HG03521 (cell line): Measurements from ENCODE around the gene ARMH3.
A peak's percentile ranks its signal among the peaks of the same experiment; 100 is the strongest.

ENCODE experiments used
- ATAC-seq: cut with Tn5 transposase; IDR thresholded peaks from one replicate; pipeline ENCODE4 v1.9.1; 2021; ENCODE audit warnings: mild to moderate bottlenecking, moderate library complexity; ENCODE audit not compliant: unreplicated experiment

Gene ARMH3

GRCh38 chr10:101874252-101874651 lies 181.7 kb downstream of the ARMH3 start:
- no peak for ATAC-seq

- no peak for ATAC-seq
Observed at GRCh38 chr10:101867931-101868330, 188.0 kb downstream of the ARMH3 start.

- ATAC-seq, result peak; percentile 43
Observed at GRCh38 chr10:101859530-101859929, 196.4 kb downstream of the ARMH3 start.

GRCh38 chr10:101858723-101859500 lies 197.1 kb downstream of the ARMH3 start:
- ATAC-seq, result peak; percentile 58

- no peak for ATAC-seq
Observed at GRCh38 chr10:101857802-101858476, 198.0 kb downstream of the ARMH3 start.

- ATAC-seq, result no peak
Observed at GRCh38 chr10:101856626-101857025, 199.3 kb downstream of the ARMH3 start.

- no peak for ATAC-seq
Observed at GRCh38 chr10:101851411-101852116, 204.4 kb downstream of the ARMH3 start.

GRCh38 chr10:101850749-101851148 lies 205.2 kb downstream of the ARMH3 start:
- no peak for ATAC-seq

GRCh38 chr10:101848894-101849351 lies 207.1 kb downstream of the ARMH3 start:
- ATAC-seq, result no peak

- ATAC-seq, result no peak
Observed at GRCh38 chr10:101848408-101848807, 207.6 kb downstream of the ARMH3 start.

- ATAC-seq, result no peak
Observed at GRCh38 chr10:101845893-101846292, 210.1 kb downstream of the ARMH3 start.

GRCh38 chr10:101843032-101844021 lies 212.6 kb downstream of the ARMH3 start, which contains the start of gene KCNIP2:
Gene KCNIP2 (minus strand): TSS chr10:101843800. CDS start chr10:101843568, 232 bp downstream.
- ATAC-seq, result no peak

- no peak for ATAC-seq
Observed at GRCh38 chr10:101841826-101842225, 214.1 kb downstream of the ARMH3 start.

- ATAC-seq, result no peak
Observed at GRCh38 chr10:101840741-101841453, 215.1 kb downstream of the ARMH3 start.

GRCh38 chr10:101840102-101840684 lies 215.8 kb downstream of the ARMH3 start:
- ATAC-seq, result no peak

GRCh38 chr10:101839416-101840063 lies 216.4 kb downstream of the ARMH3 start:
- ATAC-seq, result peak; percentile 37

GRCh38 chr10:101839002-101839401 lies 217.0 kb downstream of the ARMH3 start:
- no peak for ATAC-seq

GRCh38 chr10:101838416-101838970 lies 217.5 kb downstream of the ARMH3 start:
- no peak for ATAC-seq
